Measurements from ENCODE around the gene TIMP1.

The TIMP1 gene

GRCh38 chrX:47608130-47608810 is 26.0 kb downstream of the TIMP1 start:
- DNase-seq, result no peak

- DNase-seq, result no peak
Observed at GRCh38 chrX:47610511-47610910, 28.3 kb downstream of the TIMP1 start.

- DNase-seq, result no peak
Observed at GRCh38 chrX:47611489-47611888, 29.3 kb downstream of the TIMP1 start.

DNA sequence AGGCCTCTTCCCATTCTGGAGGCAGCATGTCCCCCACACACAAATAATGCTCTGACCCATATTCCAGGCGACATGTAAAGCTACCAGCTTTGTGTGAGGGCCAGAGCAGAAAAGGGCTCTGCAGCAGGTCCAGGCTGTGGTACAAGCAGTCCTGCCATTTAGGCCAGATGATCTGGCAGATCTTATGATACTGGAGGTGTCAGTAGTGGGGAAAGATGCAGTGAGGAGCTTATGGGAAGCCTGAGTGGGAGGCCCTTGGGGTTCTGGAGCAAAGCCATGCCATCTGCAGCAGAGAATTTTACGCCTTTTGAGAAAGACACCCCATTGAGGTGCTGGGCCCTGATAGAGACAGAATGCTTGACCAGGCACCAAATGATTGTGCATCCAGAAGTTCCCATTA is 29.7 kb downstream of the TIMP1 start:
- no peak for DNase-seq

GRCh38 chrX:47612418-47612817 is 30.2 kb downstream of the TIMP1 start:
- DNase-seq, result no peak

DNA sequence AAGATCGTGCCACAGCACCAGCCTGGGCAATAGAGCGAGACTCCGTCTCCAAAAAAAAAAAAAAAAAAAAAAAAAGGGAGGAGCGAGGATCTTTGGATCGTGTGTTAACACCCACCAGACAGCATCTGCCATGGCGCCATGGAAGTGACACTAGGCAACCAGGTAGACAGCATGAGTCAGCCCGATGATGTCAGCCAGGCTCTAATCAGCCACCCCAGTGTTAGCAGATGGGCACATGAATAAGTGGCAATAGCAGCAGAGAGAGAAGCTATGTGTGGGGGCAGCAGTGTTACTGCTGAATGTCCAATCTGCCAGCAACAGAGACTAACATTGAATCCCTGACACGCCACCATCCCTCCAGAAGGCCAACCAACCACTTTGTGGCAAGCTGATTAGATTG is 30.8 kb downstream of the TIMP1 start:
- DNase-seq, result no peak

- DNase-seq, result no peak
Observed at GRCh38 chrX:47614618-47615017, 32.4 kb downstream of the TIMP1 start.

DNA sequence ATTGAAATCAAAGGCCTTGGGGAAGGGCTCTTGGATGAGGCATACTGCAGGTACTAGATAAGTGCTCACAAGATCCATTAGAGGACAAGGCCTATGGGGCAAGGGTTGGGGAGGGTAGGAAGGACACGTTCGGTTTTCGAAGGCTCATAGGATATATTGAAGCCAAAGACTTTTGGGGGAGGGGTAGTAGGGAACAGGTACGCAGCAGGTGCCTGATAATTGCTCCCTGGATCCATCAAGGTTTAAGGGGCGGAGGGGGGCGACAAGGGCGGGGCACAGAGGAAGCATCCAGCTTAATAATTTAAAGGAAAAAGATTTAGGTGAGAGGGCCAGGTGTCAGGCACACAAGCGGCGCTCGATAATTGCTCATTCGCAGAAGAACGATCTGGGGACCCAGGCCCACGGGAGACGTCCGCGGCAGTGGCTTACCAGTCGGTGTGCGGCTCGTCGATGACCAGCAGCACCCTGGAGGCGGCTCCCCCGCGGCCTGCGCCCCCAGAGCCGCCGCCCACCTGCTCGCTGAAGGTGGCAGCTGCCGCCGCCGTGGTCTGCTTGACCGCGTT is 36.8 kb downstream of the TIMP1 start:
- DNase-seq, result no peak

- peak; percentile 4 for DNase-seq
Observed at GRCh38 chrX:47619486-47620302, 37.5 kb downstream of the TIMP1 start, which contains the start of gene SYN1. SYN1 (minus strand) TSS chrX:47619857; CDS start chrX:47619728, 129 bp downstream.

- no peak for DNase-seq
Observed at GRCh38 chrX:47620303-47620685, 38.1 kb downstream of the TIMP1 start.

- DNase-seq, result no peak
Observed at GRCh38 chrX:47621851-47622250, 39.6 kb downstream of the TIMP1 start.

DNA sequence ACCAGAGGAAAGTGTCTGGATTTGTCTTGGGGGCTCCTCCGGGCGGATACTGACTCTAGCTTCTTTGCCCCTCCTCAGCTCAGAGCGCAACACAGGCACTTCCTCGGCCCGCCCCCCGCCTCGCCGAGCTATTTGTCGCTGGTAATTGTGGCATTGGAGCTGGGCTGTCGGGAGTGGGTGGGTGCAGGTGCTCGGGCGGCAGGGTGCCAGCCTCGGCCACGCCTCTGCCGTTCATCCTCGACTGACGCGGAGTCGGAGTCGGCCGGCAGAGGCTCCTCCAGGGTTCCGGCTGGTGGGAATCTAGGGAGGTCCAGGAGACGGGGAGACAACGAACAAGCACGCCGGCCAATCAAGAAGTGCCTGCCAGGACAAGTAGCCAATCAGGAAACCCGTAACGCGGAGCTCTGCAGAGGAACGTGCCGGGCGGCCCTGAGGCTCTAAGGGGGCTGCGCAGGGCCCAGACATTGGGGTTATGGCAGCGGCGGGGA is 41.3 kb downstream of the TIMP1 start:
- DNase-seq, result peak; percentile 38

- no peak for DNase-seq
Observed at GRCh38 chrX:47625365-47625764, 43.1 kb downstream of the TIMP1 start.

- DNase-seq, result no peak
Observed at GRCh38 chrX:47628982-47629381, 46.7 kb downstream of the TIMP1 start.

DNA sequence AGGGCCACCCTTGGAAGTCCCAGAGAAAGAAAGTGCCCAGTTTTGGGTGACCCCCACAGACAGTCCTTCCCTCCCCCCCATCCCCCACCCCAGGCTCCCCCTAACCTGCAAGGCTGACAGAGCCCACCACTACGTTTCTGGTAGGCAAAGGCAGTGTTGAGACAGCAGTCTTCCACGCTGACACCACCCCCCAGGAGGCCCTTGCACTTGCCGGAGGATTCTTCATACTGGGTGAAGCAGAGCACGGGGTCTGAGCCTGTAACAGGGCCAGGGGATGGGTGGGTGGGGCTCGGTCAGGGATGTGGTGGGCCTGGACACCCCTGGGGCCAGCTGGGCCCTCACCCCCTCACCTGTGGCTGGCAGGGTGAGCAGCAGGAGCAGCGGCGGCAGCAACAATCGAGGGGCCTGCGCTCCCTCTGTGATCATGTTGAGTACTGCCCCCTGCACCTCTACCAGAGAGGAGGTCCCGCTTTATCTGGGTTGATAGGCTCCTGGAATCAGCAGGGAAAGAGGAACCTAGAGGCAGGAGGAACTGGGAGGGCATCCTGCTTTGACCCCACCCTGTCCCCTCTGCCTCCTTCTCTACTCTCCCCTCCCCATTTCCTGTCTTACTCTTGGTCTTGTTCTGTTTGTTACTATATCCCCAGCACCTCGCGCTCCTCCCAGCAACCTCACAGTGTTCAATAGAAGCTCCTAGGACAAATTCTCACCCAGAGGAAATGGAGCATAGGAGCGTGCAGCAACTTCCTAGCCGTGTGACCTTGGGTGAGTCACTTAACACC is 47.4 kb downstream of the TIMP1 start, which contains the start of gene CFP:
Gene CFP (minus strand): TSS at position 512 of the 782 bp plus-strand sequence. CDS start 86 bp downstream, at position 426.
- no peak for DNase-seq

- DNase-seq, result no peak
Observed at GRCh38 chrX:47631676-47632075, 49.4 kb downstream of the TIMP1 start.

DNA sequence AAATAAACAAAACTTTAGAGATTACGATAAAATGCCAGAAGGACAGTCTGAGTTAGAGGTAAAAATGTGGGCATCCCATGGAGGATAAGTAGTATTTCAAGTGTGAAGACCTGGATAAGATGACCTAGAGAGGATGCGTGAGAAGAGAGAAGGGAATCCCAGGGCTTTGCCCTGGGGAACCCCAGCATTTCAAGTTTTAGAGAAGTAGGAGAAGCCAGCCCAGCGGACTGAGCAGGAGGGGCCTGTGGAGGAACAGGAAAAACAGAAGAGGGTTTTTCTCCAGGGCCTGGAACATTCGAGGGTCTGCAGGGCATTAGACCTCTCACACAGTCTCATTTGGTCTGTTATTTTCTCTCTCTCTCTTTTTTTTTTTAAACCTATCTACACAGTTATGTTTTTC is 50.4 kb downstream of the TIMP1 start:
- DNase-seq, result no peak

DNA sequence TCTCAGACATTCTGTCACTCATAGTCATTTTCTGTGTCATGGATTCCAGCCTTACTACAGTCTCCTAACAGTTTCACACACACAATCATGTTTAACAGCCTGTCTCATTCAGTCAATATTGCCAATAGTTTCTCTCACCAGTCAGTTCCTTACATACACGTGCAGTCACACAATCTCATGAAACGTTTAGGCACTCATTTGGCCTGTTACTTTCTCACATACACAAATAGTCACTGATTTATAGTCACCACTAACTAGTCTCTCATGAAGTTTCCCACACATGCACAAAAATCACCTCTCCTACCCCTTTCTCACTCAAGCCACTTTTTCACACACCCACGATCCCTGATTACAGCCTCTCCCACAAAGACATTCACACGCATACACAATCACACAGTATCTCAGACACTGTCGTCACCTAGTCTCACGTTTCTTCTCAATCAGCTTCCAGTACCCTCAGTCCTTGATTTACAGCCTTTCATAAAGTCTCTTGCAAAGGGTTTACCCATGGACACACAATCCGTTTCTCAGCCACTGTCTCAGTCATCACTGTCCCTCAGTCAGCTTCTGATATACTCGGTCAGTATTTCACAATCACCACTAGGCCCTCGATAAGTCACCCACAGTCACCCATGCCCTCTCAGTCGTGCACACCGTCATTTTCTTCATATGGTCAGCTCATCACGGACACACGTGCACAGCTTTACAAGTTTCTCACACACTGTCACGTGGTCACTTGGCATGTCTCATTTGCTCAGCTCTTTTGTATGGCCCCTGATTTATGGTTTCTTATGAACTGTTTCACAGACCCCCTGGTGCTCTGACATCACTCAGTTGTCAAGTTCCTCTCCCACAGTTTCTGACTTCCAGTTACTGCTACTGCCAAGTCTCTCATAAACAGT is 51.7 kb downstream of the TIMP1 start:
- no peak for DNase-seq

- DNase-seq, result no peak
Observed at GRCh38 chrX:47634871-47635575, 52.8 kb downstream of the TIMP1 start.
